HepG2 (cell line): ENCODE measurements around the gene C6orf132. TPM values are rescaled to one million over a fixed set of nuclear protein-coding genes. Genes with fewer than 3 reads are reported as not detected.

Experiments used
- AGO1 ChIP-seq: fragments of 200-400 bp; formaldehyde crosslinking; IDR thresholded peaks from 2 replicates; pipeline ENCODE4 v1.6.1; 2017; ENCODE audit warnings: mild to moderate bottlenecking, low read depth, low read length, moderate library complexity; ENCODE audit not compliant: poor library complexity, severe bottlenecking
- BCL6 ChIP-seq: IDR thresholded peaks from 2 replicates; pipeline ENCODE4 v1.6.1; 2016; ENCODE audit warnings: missing genetic modification reagents, missing compliant biosample characterization
- KDM6A ChIP-seq: IDR thresholded peaks from 2 replicates; pipeline ENCODE4 v1.6.1; 2016; ENCODE audit warnings: low read depth
- KIAA2018 ChIP-seq: sonication (generic); formaldehyde crosslinking; IDR thresholded peaks from 2 replicates; pipeline ENCODE4 v1.5.0; 2020; ENCODE audit warnings: mild to moderate bottlenecking, missing genetic modification reagents, borderline replicate concordance
- KLF9 ChIP-seq: IDR thresholded peaks from 2 replicates; pipeline ENCODE4 v1.6.1; 2016; ENCODE audit warnings: low read depth
- MED13 ChIP-seq: sonication (generic); formaldehyde crosslinking; IDR thresholded peaks from 2 replicates; pipeline ENCODE4 v1.5.0; 2020; ENCODE audit warnings: missing genetic modification reagents
- SIX1 ChIP-seq: sonication (generic); formaldehyde crosslinking; IDR thresholded peaks from 2 replicates; pipeline ENCODE4 v1.4.0; 2020; ENCODE audit warnings: missing genetic modification reagents, borderline replicate concordance
- THRA ChIP-seq: sonication (generic); formaldehyde crosslinking; IDR thresholded peaks from 2 replicates; pipeline ENCODE4 v1.4.0; 2020; ENCODE audit warnings: missing genetic modification reagents, borderline replicate concordance
- ZFP41 ChIP-seq: sonication (generic); formaldehyde crosslinking; IDR thresholded peaks from 2 replicates; pipeline ENCODE4 v1.4.0; 2020; ENCODE audit warnings: mild to moderate bottlenecking, missing genetic modification reagents, borderline replicate concordance
- ZKSCAN5 ChIP-seq: sonication (generic); formaldehyde crosslinking; IDR thresholded peaks from 2 replicates; pipeline ENCODE4 v1.5.1; 2020; ENCODE audit warnings: mild to moderate bottlenecking, missing genetic modification reagents
- ZNF276 ChIP-seq: sonication (generic); formaldehyde crosslinking; IDR thresholded peaks from 2 replicates; pipeline ENCODE4 v1.4.0; 2020; ENCODE audit warnings: mild to moderate bottlenecking, low read depth, missing genetic modification reagents
- ZNF431 ChIP-seq: sonication (generic); formaldehyde crosslinking; IDR thresholded peaks from 2 replicates; pipeline ENCODE4 v1.9.0; 2022; ENCODE audit warnings: missing genetic modification reagents, low read depth, mild to moderate bottlenecking, borderline replicate concordance
- ZNF543 ChIP-seq: sonication (generic); formaldehyde crosslinking; IDR thresholded peaks from 2 replicates; pipeline ENCODE4 v1.4.0; 2020; ENCODE audit warnings: mild to moderate bottlenecking, missing genetic modification reagents
- polyA plus RNA-seq, 8 experiments: library from polyadenylated mRNA; depleted of rRNA in 3 of 8; stranded (reverse) in 7 of 8; unstranded in 1 of 8; fragments of >200 nt; fragmentation: Illumina TruSeq in 4 of 8; extraction: Trizol in 4 of 8; gene quantifications; 2 replicates each; pipeline versions ENCODE4 v1.2.1 to v1.2.3, GENCODE V29; 2011 to 2016; ENCODE audit warnings: low read depth in 4 of 8, missing spikeins in 1 of 8, mixed read lengths in 1 of 8; ENCODE audit not compliant: insufficient read depth in 1 of 8
- total RNA-seq, 5 experiments: library from RNA; depleted of rRNA; stranded (reverse); fragments of >200 nt; fragmentation: Illumina TruSeq; extraction: Trizol; gene quantifications; 2 replicates each; pipeline ENCODE4 v1.2.3, GENCODE V29; 2016; ENCODE audit warnings: low read depth in 1 of 5
- TF ChIP-seq, protein P1 (sequence below): sonication (generic); formaldehyde crosslinking; IDR thresholded peaks from 2 replicates; pipeline ENCODE4 v1.5.0; 2020; ENCODE audit warnings: mild to moderate bottlenecking, missing genetic modification reagents

C6orf132 gene
- total and polyA plus RNA-seq, 2 of the 13 experiments (the other 11 are each of a cell fraction or from before 2014, with no cell fraction given) = 0.78 to 3.0 TPM

DNA sequence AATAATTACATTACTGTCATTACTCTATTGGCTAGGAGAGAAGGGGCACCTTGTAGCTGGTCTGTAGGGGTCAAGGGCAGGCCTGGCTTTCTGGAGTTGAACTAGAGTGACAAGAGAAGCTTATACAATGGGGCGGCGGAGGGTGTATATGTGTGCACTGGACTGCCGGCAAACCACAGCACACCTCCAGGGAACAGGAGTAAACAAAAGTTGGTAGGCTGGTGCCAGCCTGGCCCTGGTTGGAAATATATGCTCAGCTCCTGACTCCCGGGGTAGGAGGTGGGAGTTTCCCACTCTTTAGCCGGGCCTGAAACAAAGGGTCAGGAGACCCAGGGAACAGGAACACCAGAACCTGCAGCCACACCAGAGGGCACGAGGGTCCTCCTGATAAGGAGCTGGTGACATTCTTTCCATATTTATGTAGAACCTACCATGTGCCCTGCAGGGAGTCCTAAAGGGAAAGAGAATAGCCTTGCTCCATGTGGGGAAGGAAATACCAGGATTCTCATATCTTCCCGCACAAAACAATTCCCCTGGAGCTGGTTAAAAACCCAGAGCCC is 5.1 kb downstream of the C6orf132 start (continued):
- TF ChIP-seq SIX1 (CRISPR knock-in tag) (no peak), MED13 (CRISPR knock-in tag) (no peak), ZKSCAN5 (CRISPR knock-in tag) (no peak), ZNF431 (CRISPR knock-in tag) (no peak; the same call in 1 of the 2 replicates), BCL6 (CRISPR knock-in tag) (no peak; the same call in 1 of the 2 replicates), KLF9 (CRISPR knock-in tag) (no peak), AGO1 (no peak), KDM6A (CRISPR knock-in tag) (no peak), THRA (CRISPR knock-in tag) (no peak; the same call in 1 of the 2 replicates), ZNF276 (no peak), ZFP41 (no peak), KIAA2018 (CRISPR knock-in tag) (no peak), ZNF543 (CRISPR knock-in tag) (no peak)
- TF ChIP-seq, protein P1, sequence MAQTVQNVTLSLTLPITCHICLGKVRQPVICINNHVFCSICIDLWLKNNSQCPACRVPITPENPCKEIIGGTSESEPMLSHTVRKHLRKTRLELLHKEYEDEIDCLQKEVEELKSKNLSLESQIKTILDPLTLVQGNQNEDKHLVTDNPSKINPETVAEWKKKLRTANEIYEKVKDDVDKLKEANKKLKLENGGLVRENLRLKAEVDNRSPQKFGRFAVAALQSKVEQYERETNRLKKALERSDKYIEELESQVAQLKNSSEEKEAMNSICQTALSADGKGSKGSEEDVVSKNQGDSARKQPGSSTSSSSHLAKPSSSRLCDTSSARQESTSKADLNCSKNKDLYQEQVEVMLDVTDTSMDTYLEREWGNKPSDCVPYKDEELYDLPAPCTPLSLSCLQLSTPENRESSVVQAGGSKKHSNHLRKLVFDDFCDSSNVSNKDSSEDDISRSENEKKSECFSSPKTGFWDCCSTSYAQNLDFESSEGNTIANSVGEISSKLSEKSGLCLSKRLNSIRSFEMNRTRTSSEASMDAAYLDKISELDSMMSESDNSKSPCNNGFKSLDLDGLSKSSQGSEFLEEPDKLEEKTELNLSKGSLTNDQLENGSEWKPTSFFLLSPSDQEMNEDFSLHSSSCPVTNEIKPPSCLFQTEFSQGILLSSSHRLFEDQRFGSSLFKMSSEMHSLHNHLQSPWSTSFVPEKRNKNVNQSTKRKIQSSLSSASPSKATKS (CRISPR knock-in tag) = no peak
